GM12878 (cell line): ENCODE data around the gene COBLL1.

ENCODE experiments used
- BHLHE40 ChIP-seq, 2 experiments: fragments of 450-650 bp in 1 of 2; IDR thresholded peaks; 2 replicates each; pipeline ENCODE4 v1.6.1; 2011 to 2017; ENCODE audit warnings: low read depth in 2 of 2, borderline replicate concordance in 1 of 2, improper control_type of control experiment in 1 of 2, low read length in 1 of 2, mild to moderate bottlenecking in 1 of 2
- CBX3 ChIP-seq: fragments of 200-600 bp; sonication (generic); IDR thresholded peaks from 2 replicates; pipeline ENCODE4 v1.6.1; 2016; ENCODE audit warnings: low read depth, borderline replicate concordance
- EP300 ChIP-seq, 2 experiments: fragments of 150-350 bp in 1 of 2; IDR thresholded peaks; 2 replicates each; pipeline ENCODE4 v1.6.1; 2011 to 2012; ENCODE audit warnings: low read depth in 2 of 2, low read length in 2 of 2, borderline replicate concordance in 1 of 2, improper control_type of control experiment in 1 of 2, inconsistent platforms in 1 of 2; ENCODE audit not compliant: control insufficient read depth in 1 of 2
- EZH2 ChIP-seq: IDR thresholded peaks from 2 replicates; pipeline ENCODE4 v1.6.1; 2012; ENCODE audit warnings: low read depth, mild to moderate bottlenecking, control low read depth, inconsistent platforms, low read length, borderline replicate concordance; ENCODE audit not compliant: control insufficient read depth
- POLR2A ChIP-seq: IDR thresholded peaks from 2 replicates; pipeline ENCODE4 v1.6.1; 2011; ENCODE audit warnings: low read depth, mild to moderate bottlenecking, low read length
- POLR2AphosphoS5 ChIP-seq: IDR thresholded peaks from 2 replicates; pipeline ENCODE4 v1.6.1; 2011; ENCODE audit warnings: mild to moderate bottlenecking, low read length, inconsistent platforms
- RAD51 ChIP-seq: fragments of 450-650 bp; IDR thresholded peaks from 2 replicates; pipeline ENCODE4 v1.6.1; 2016; ENCODE audit warnings: moderate library complexity, mild to moderate bottlenecking, inconsistent platforms
- RFX5 ChIP-seq: IDR thresholded peaks from 2 replicates; pipeline ENCODE4 v1.6.1; 2011; ENCODE audit warnings: low read depth, low read length, improper control_type of control experiment
- SMC3 ChIP-seq: IDR thresholded peaks from 2 replicates; pipeline ENCODE4 v1.6.1; 2011; ENCODE audit warnings: low read length, improper control_type of control experiment, borderline replicate concordance
- TF ChIP-seq, protein P1 (sequence below): fragments of 450-650 bp; IDR thresholded peaks from 2 replicates; pipeline ENCODE4 v1.6.1; 2017; ENCODE audit warnings: antibody characterized with exemption, mild to moderate bottlenecking, moderate library complexity
- TF ChIP-seq, protein P2 (sequence below), 3 experiments: IDR thresholded peaks in 2 of 3; conservative IDR thresholded peaks in 1 of 3; 2 replicates each; pipeline ENCODE4 v1.5.1; 2011; ENCODE audit warnings: low read depth in 3 of 3, low read length in 3 of 3, mild to moderate bottlenecking in 3 of 3, control low read depth in 2 of 3, moderate library complexity in 2 of 3, inconsistent platforms in 1 of 3, mixed read lengths in 1 of 3; ENCODE audit not compliant: control insufficient read depth in 2 of 3, insufficient read depth in 1 of 3; ENCODE audit errors: extremely low read depth in 1 of 3

DNA sequence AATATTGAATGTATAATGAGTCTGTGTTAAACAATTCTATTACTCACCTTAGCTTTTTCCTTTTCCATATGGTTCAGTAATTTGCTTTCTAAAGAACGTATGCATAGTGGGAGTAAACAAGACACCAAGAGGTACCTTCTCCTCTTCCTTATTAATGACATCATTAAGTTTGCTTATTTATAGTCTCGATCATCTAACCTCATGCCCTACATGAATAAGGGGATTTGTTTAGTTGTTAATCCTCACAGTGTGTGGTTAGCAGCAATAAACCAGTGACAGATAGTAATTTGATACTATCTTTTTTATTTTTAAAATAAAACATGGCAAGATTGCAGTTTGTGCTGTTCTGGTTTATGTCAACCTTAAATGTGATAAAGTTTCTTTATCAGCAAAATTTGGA is 69.7 kb downstream of the COBLL1 start:
- no peak for TF ChIP-seq RAD51
- no peak for TF ChIP-seq POLR2AphosphoS5
- no peak for TF ChIP-seq EP300 (IDR thresholded peaks at IDR 0.05; ENCODE audit: borderline replicate concordance in 1 of 2, control insufficient read depth in 1 of 2, low read depth in 2 of 2, low read length in 2 of 2)
- TF ChIP-seq RFX5: no peak
- no peak for TF ChIP-seq EZH2
- TF ChIP-seq POLR2A: no peak
- TF ChIP-seq, protein P1, sequence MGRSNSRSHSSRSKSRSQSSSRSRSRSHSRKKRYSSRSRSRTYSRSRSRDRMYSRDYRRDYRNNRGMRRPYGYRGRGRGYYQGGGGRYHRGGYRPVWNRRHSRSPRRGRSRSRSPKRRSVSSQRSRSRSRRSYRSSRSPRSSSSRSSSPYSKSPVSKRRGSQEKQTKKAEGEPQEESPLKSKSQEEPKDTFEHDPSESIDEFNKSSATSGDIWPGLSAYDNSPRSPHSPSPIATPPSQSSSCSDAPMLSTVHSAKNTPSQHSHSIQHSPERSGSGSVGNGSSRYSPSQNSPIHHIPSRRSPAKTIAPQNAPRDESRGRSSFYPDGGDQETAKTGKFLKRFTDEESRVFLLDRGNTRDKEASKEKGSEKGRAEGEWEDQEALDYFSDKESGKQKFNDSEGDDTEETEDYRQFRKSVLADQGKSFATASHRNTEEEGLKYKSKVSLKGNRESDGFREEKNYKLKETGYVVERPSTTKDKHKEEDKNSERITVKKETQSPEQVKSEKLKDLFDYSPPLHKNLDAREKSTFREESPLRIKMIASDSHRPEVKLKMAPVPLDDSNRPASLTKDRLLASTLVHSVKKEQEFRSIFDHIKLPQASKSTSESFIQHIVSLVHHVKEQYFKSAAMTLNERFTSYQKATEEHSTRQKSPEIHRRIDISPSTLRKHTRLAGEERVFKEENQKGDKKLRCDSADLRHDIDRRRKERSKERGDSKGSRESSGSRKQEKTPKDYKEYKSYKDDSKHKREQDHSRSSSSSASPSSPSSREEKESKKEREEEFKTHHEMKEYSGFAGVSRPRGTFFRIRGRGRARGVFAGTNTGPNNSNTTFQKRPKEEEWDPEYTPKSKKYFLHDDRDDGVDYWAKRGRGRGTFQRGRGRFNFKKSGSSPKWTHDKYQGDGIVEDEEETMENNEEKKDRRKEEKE: no peak
- no peak for TF ChIP-seq BHLHE40 (IDR thresholded peaks at IDR 0.05; ENCODE audit: borderline replicate concordance in 1 of 2, low read depth in 2 of 2, low read length in 1 of 2)
- TF ChIP-seq, protein P2, sequence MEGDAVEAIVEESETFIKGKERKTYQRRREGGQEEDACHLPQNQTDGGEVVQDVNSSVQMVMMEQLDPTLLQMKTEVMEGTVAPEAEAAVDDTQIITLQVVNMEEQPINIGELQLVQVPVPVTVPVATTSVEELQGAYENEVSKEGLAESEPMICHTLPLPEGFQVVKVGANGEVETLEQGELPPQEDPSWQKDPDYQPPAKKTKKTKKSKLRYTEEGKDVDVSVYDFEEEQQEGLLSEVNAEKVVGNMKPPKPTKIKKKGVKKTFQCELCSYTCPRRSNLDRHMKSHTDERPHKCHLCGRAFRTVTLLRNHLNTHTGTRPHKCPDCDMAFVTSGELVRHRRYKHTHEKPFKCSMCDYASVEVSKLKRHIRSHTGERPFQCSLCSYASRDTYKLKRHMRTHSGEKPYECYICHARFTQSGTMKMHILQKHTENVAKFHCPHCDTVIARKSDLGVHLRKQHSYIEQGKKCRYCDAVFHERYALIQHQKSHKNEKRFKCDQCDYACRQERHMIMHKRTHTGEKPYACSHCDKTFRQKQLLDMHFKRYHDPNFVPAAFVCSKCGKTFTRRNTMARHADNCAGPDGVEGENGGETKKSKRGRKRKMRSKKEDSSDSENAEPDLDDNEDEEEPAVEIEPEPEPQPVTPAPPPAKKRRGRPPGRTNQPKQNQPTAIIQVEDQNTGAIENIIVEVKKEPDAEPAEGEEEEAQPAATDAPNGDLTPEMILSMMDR (IDR thresholded peaks at IDR 0.05 in 2 of 3, conservative IDR thresholded peaks at IDR 0.05 in 1 of 3; ENCODE audit: control insufficient read depth in 2 of 3, extremely low read depth in 1 of 3, insufficient read depth in 1 of 3, low read depth in 3 of 3, low read length in 3 of 3): no peak
- TF ChIP-seq CBX3: no peak
- no peak for TF ChIP-seq SMC3
